Measurements from ENCODE around the gene CNTNAP2.

Gene CNTNAP2

DNA sequence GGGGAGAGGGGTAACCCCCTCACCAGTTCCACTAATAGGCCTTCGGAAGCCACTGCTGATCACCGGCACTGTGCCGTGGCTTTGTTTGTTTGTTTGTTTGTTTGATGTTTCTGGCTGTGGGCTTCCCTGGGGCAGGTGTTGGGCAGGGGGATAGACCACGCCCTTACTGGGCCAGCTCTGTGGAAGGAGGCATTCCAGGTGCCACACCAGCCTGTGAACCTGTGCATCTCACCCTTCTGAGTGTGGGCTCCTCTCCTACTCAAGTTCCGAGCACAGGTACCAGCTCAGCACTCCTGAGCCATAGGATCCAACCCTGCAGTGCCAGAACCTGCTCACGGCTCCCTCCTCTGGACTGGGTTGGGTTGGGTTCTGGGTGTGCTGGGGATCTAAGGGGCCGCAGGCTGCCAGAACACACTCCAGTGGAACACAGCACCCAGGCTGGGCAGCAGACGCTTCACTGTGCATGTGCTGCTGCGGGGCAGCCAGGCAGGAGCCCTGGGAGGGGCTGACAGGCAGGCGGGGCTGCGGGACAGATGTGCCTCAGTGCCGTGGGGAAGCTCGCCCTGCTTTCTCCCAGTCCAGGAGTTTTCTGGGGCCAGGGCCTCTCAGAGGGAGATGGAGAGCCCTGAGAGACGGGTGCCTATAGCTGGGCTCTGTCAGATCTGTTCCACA, 1053.9 kb downstream of the CNTNAP2 start:
- DNase-seq, result no peak

DNA sequence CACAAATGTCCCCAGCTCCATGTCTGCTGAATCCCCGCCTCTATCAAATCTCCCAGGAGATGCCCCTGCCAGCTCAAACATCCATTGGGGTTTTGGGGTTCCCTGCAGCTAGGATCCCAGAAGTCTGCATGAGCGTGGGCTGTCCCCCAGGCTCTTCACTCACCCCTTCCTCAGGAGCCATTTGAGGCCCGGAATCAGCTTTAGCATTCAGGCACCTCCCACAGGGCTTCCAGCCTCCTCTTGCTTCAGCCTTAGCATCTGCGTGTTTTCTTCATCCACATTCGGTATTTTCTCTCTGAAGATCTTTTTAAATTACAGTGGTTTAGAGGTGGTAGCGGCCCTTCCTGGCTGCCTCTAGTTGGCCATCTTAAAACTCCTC, 1054.4 kb downstream of the CNTNAP2 start:
- DNase-seq, result no peak

- no peak for DNase-seq
Observed at GRCh38 chr7:147173883-147174282, 1057.3 kb downstream of the CNTNAP2 start.

DNA sequence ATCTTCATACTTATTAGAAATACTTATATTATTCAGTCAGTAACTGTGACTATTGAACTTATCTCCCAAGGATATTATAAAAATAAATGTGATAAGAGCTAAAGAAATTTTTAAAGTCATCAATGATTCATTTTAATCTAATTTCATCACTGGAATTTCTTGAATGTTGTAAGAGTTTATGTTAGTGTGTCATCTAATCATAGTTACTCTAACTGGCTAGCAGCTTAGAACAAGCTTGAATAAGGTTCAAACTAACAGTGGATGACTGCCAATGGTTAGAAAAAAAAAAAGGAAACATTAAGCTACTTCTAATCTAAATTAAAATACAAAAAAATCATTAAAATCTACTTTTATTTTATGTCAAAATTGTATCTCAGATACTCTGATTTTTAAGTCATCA, 1066.3 kb downstream of the CNTNAP2 start:
- DNase-seq, result no peak

- DNase-seq, result no peak
Observed at GRCh38 chr7:147183276-147183675, 1066.7 kb downstream of the CNTNAP2 start.

- DNase-seq, result no peak
Observed at GRCh38 chr7:147188467-147188866, 1071.9 kb downstream of the CNTNAP2 start.

GRCh38 chr7:147193476-147193875, 1076.9 kb downstream of the CNTNAP2 start:
- no peak for DNase-seq

DNA sequence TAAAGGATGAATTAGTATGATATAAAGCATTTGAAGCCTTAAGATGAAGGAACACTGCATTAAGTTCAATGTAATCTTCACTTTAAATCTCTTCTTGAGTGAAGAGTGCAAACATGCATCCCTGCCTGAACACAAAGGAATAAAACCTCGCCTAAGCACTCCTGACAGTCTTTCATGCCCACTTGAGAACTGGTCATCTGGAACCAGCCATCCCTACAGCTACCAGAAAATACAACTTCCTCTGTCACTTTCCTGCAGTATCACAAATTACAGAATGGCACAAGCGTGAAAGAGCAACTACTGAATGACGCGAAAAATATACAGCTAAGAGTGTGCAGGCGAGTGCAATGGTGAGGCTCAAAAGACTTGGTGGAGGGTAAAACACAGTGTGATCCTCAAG, 1079.9 kb downstream of the CNTNAP2 start:
- no peak for DNase-seq

DNA sequence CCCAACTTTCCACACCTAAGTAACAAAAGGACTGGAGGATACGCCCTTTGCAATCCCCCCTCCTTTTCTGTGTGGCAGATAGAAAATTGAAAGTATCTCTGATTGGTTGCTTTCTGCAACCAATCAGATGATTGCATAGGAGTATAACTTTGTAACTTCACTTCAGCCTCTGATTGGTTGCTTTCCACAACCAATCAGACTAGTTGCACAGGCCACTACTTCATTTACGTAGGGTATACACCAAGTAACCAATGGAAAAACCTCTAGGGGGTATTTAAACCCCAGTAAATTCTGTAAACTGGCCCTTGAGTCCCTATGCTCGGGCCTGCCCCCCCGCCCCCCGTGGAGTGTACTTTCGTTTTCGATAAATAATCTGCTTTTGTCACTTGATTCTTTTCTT, 1080.4 kb downstream of the CNTNAP2 start:
- DNase-seq, result no peak

GRCh38 chr7:147199868-147200267, 1083.3 kb downstream of the CNTNAP2 start:
- DNase-seq, result no peak

DNA sequence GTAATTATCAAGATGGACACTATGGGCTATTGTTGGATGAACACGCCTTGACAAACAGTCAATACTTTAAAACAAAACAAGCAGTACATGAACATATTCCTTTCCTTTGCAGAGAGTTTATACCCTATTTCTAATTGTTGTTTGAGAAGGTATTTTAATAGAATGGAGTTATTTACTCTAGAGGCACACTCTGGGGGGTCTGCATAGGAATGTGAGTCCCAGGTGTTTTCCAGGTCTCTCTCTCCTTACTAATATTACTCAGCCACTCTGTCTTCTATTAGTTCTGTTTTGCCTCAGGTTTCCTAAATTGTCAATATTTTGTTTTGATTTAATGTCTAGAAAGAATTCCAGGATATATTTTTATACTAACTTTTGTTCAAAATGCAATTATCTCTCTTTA, 1091.4 kb downstream of the CNTNAP2 start:
- no peak for DNase-seq

GRCh38 chr7:147231275-147231674, 1114.7 kb downstream of the CNTNAP2 start:
- DNase-seq, result no peak

GRCh38 chr7:147235645-147236382, 1119.2 kb downstream of the CNTNAP2 start:
- no peak for DNase-seq

DNA sequence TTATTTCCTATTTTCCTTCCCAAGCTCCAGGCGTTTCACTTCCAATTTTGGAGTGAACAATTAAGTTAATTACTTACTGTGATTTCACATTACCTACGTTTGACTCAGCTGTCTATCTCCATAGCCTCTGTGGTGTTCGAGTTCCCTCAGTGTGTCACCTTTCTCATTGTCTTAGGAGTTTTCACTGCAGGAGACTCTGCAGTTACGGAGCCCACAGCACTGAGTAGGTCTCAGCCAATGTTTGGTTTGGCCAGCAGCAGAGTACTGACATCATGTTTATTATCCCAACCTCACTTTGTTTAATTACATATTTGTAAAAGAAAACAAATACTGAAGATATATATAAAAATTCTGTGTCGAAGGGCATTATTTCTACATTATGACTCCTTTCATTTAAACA, 1123.9 kb downstream of the CNTNAP2 start:
- no peak for DNase-seq

DNA sequence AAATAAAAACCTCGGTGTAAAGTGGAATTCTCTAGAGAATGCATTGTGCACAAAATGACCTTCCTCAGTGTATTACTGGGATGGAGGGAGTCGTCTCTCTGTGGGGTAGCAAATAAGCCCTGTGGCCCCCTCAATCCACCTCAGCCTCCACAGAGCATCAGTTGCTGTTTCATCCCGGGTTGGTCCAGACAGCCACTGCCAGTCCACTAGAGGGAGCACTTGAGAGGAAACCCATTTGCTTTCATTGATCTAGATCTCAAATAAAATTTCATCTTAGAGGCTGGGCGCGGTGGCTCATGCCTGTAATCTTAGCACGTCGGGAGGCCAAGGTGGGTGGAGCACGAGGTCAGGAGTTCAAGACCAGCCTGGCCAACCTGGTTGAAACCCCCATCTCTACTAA, 1128.7 kb downstream of the CNTNAP2 start:
- no peak for DNase-seq

GRCh38 chr7:147249956-147250355, 1133.4 kb downstream of the CNTNAP2 start:
- no peak for DNase-seq

DNA sequence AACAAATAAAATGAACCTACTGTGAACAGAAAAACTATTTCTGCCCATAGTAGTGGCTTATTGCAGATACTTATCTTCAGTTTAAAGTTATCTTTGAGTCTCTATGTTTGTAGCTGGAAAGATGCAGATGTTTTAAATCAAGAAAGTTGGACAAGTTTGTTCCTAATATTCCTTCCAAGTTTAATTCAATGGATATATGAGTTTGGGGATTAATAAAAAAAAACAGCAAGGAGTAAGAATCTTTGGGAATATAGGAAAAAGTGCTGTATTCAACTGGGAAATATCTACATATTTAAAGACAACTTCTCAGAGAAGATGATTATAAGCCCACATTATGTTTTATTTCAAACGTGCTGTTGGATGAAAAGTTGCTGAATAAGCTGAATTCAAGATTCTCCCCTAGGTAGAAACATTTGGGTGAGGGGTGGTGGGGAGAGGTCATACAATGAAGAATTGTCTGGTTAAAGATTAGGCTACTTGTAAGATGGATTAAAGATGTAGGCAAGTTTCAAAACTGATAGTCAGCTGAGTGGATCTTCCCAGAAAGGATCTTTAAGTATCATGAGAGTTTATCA, 1135.2 kb downstream of the CNTNAP2 start:
- no peak for DNase-seq

DNA sequence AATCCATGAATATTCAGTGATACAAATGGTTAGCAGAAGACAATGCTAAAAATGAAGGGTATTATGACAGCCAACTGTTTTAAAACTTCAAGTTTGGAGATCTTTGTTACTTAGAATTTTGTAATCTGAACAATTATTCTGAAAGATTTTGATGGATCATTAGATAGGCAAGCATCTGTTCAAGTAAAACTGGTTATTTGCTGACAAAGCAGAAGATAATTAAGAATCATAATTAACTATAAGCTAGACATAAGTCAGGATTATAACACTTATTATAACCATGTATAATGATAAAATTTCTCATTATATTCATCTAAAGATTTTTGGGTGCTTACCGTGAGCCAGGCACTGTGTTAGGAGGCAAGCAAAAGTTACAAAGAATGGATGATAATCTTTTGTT, 1145.1 kb downstream of the CNTNAP2 start:
- DNase-seq, result no peak

DNA sequence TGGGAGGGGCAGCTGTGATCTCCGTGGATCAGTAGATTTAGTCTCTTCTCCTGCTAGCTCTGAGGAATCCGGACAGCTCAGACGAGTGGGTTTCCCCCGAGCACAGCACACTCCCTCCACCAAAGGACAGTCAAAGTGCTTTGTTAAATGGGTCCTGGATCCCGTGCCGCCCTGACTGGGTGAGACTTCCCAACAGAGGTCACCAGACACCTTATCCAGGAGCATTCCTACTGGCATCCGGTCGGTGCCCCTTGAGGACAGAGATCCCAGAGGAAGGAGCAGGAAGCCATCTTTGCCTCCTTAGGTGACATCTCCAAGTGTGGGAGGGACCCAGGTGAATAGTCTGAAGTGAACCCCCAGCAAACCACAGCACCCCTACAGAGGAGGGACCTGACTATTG, 1148.9 kb downstream of the CNTNAP2 start:
- DNase-seq, result no peak

DNA sequence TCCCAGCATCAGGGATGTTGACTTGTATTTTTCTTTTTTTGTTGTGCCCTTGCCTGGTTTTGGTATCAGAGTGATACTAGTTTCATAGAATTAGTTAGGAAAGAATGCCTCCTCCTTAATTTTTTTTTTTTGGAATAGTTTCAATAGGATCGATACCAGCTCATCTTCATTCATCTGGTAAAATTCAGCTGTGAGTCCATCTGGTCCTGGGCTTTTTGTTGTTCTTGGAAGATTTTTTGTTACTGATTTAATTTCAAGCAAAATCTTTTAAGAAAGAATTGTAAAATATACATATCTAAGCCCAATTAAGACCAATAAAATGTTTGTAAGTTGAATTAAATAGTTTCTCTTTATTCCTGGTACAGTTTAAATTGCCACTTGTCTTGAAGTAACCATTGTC, 1159.5 kb downstream of the CNTNAP2 start:
- no peak for DNase-seq

- no peak for DNase-seq
Observed at GRCh38 chr7:147276783-147277370, 1160.3 kb downstream of the CNTNAP2 start.

GRCh38 chr7:147279514-147279913, 1162.9 kb downstream of the CNTNAP2 start:
- no peak for DNase-seq

GRCh38 chr7:147279964-147280374, 1163.4 kb downstream of the CNTNAP2 start:
- DNase-seq, result no peak

DNA sequence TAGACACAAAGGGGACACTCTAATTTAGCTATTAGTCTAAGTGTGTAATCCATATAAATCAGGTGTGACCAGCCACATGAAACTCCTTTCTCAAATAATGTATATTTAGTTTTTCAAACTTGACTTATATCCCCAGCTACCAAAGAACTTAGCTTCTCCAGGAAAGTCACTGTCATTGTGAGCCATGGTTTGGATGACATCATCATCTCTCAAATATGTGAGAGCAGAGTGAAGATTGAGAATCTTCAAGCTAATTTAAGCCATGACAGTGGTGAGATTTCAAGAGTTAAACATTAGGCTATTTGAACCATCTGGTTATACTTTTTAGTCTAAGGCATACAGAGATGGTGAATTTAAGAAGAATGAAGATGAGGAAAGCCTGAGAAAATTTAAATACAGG, 1165.6 kb downstream of the CNTNAP2 start:
- no peak for DNase-seq

All from activated naive CD4-positive, alpha-beta T cell treated with anti-CD3 and anti-CD28 coated beads, Interleukin-2, amount 50 U/mL, for 16 hours (primary cell).